Cardiac muscle cell (in vitro differentiated cells and primary cell): ENCODE measurements around the gene WNK3. TPM values are rescaled to one million over a fixed set of nuclear protein-coding genes. Genes with fewer than 3 reads are reported as not detected.

Experiments used
- DNase-seq, 2 donors: peaks; one replicate each; pipeline versions ENCODE4 v3.0.0 to v3.0.0-alpha.2; 2010 to 2017; ENCODE audit warnings: low read depth in 1 of 2, low spot score in 1 of 2
- H3K27ac ChIP-seq: fragments of 200-600 bp; sonication (generic); 2 replicates; pipeline ENCODE4 v1.5.1; 2016
- H3K27me3 ChIP-seq: fragments of 200-600 bp; sonication (generic); 2 replicates; pipeline ENCODE4 v1.6.0; 2016; ENCODE audit warnings: control low read depth
- H3K36me3 ChIP-seq: fragments of 200-600 bp; sonication (generic); 2 replicates; pipeline ENCODE4 v1.5.1; 2016; ENCODE audit warnings: control low read depth
- H3K4me1 ChIP-seq: fragments of 200-600 bp; sonication (generic); 2 replicates; pipeline ENCODE4 v1.8.1; 2017; ENCODE audit warnings: low read depth, mild to moderate bottlenecking, mixed run types
- H3K4me3 ChIP-seq: fragments of 200-600 bp; sonication (generic); 2 replicates; pipeline ENCODE4 v1.5.1; 2016; ENCODE audit warnings: mild to moderate bottlenecking
- H3K9me3 ChIP-seq: fragments of 200-600 bp; sonication (generic); 2 replicates; pipeline ENCODE4 v1.5.1; 2017; ENCODE audit warnings: low read depth, mild to moderate bottlenecking, control low read depth
- polyA plus RNA-seq: library from polyadenylated mRNA; unstranded; fragments of >200 nt; fragmentation: Nextera tagmentation; extraction: Ambion mirVana; gene quantifications from 2 replicates; pipeline ENCODE4 v1.2.1, GENCODE V29; 2016
- total RNA-seq: library from RNA; depleted of rRNA; stranded (reverse); fragments of >200 nt; gene quantifications from 2 replicates; pipeline ENCODE4 v1.2.3, GENCODE V29; 2016
- TF ChIP-seq, protein P1 (sequence below): IDR thresholded peaks from 2 replicates; pipeline ENCODE4 v1.5.1; 2012; ENCODE audit warnings: low read depth, mild to moderate bottlenecking, low read length

WNK3 gene
- total and polyA plus RNA-seq, 2 experiments from 2014 or later, result 5.6 to 8.3 TPM

DNA sequence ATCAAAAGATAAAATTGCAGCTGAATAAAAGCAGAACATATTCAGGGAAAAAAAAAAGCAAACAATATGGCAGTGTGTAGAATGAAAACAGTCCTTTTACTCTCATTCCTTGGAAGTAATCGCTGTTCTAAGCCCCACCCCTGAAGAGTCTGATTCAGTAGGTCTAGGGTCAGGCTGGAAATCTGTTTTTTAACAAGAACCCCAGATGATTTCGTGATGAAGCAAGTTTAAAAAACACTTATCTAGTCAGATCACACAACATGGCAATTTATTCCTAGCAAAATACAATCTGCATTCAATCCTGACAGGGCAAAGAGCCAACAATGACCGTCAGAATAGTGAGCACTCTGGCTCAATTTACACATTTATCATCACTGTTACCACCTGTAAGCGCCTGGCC, 190.9 kb downstream of the WNK3 start:
- Histone ChIP-seq H3K4me3 (no peak overlapping the region), H3K27ac (no peak overlapping the region), H3K27me3 (no peaks in the 10 kb centered on the region), H3K36me3 (no peaks in the 10 kb centered on the region), H3K4me1 (peaks cover 2% of the 10 kb centered on the region), H3K9me3 (peaks cover 5% of the 10 kb centered on the region)
- peak in 1 of 2 donors; percentile 10 for DNase-seq
- TF ChIP-seq, protein P1, sequence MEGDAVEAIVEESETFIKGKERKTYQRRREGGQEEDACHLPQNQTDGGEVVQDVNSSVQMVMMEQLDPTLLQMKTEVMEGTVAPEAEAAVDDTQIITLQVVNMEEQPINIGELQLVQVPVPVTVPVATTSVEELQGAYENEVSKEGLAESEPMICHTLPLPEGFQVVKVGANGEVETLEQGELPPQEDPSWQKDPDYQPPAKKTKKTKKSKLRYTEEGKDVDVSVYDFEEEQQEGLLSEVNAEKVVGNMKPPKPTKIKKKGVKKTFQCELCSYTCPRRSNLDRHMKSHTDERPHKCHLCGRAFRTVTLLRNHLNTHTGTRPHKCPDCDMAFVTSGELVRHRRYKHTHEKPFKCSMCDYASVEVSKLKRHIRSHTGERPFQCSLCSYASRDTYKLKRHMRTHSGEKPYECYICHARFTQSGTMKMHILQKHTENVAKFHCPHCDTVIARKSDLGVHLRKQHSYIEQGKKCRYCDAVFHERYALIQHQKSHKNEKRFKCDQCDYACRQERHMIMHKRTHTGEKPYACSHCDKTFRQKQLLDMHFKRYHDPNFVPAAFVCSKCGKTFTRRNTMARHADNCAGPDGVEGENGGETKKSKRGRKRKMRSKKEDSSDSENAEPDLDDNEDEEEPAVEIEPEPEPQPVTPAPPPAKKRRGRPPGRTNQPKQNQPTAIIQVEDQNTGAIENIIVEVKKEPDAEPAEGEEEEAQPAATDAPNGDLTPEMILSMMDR, result no peak

DNA sequence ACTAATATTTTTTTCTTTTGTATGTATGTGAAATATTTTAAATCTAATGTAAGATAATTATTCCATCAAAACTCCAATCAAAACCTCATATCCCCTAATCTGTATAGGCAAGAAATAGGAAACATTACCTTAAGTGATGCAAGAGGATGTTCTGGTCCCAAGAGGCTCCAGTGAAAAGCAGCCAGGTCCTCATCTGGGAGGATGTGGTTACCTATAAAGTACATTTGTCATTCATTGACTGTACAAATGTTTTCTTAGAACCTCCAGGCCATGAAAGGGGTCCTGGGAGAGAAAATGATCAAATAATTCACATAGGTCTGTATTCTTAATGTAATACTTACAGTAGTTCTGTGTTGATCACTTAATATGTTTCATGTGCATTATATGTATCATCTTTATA, 200.3 kb downstream of the WNK3 start:
- no peak overlapping the region for H3K4me3 ChIP-seq
- H3K27ac ChIP-seq, result no peak overlapping the region
- H3K9me3 ChIP-seq, result no peaks in the 10 kb centered on the region
- no peaks in the 10 kb centered on the region for H3K36me3 ChIP-seq
- DNase-seq, result no peak
- H3K27me3 ChIP-seq, result no peaks in the 10 kb centered on the region
- no peaks in the 10 kb centered on the region for H3K4me1 ChIP-seq
- TF ChIP-seq, protein P1, result no peak

Other genes starting within 250 kb of the WNK3 start
- gene FAM120C, start 174.8 kb downstream of the WNK3 start, total RNA-seq, result 9.0 and 14.6 TPM in 2 replicates
- 9.5 and 10.3 TPM in 2 replicates for gene FAM120C, start 174.8 kb downstream of the WNK3 start, polyA plus RNA-seq
- 30.0 and 33.6 TPM in 2 replicates for gene TSR2, start 82.4 kb upstream of the WNK3 start, total RNA-seq
- gene TSR2, start 82.4 kb upstream of the WNK3 start, polyA plus RNA-seq, result 68.9 and 91.5 TPM in 2 replicates
- gene FGD1, start 138.2 kb upstream of the WNK3 start, total RNA-seq, result 18.7 and 28.8 TPM in 2 replicates
- gene FGD1, start 138.2 kb upstream of the WNK3 start, polyA plus RNA-seq, result 29.9 and 30.0 TPM in 2 replicates
- 26.7 and 27.8 TPM in 2 replicates for gene GNL3L, start 172.2 kb upstream of the WNK3 start, total RNA-seq
- 7.9 and 8.4 TPM in 2 replicates for gene GNL3L, start 172.2 kb upstream of the WNK3 start, polyA plus RNA-seq